ENCODE data around the gene ERC1.

GRCh38 chr12:1481326-1481725, 490.3 kb downstream of the ERC1 start:
- TF ChIP-seq ZHX1 (conservative IDR thresholded peaks at IDR 0.05; ENCODE audit: low read length) (no peak), POLR2A (conservative IDR thresholded peaks at IDR 0.05) (no peak), CEBPZ (IDR thresholded peaks at IDR 0.05; ENCODE audit: borderline replicate concordance, low read depth, low read length) (no peak), EZH2 (IDR thresholded peaks at IDR 0.05; ENCODE audit: borderline replicate concordance, low read depth, low read length) (no peak), MAX (CRISPR knock-in tag; IDR thresholded peaks at IDR 0.05) (no peak), ATF2 (CRISPR knock-in tag; IDR thresholded peaks at IDR 0.05) (no peak), PYGO2 (tag; IDR thresholded peaks at IDR 0.05) (no peak)

All from K562 (cell line).